GM19324 (cell line): ENCODE results near the gene HSDL1.

ENCODE experiments used
- ATAC-seq: cut with Tn5 transposase; IDR thresholded peaks from one replicate; pipeline ENCODE4 v1.9.1; 2021; ENCODE audit warnings: mild to moderate bottlenecking, moderate library complexity; ENCODE audit not compliant: unreplicated experiment, low FRiP score

HSDL1 gene

DNA sequence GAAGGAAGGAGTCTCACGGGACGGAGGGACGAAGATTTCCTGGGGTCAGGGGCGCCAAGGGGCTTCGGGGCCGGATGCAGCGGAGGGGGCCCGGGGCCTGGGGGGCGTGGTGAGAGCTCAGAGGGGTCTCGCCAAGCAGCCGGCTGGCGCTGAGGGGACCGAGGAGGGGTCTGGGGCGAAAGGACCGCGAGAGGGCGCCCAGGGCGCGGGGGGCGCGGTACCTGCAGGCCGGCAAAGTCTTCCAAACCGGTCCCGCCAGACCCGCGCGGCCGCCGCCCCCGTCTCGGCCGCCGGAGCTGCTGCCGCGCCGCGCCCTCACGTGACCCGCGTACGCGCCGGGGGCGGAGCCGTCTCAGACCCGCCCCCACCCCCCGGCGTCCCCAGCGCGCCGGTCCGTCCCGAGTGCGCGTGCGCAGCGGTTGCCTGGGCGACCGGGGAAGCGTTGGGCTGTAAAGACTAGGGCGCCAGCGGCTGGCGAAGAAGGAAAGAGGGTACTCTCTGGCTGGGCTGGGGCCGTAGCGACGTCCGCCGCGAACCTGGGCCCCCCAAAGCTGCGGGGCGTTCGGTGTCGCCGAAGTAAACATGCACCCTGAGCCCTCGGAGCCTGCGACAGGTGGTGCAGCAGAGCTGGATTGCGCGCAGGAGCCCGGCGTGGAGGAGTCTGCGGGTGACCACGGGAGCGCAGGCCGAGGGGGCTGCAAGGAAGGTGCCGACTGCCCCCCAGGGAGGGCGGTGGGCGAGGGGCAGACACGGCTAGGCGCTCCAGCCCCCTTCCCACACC lies at the start of gene HSDL1, which contains the start of gene DNAAF1:
HSDL1 (minus strand) TSS at position 319 of the 781 bp plus-strand sequence. CDS start 13,856 bp downstream, outside the sequence.
DNAAF1 (plus strand) TSS at position 450 of the 781 bp plus-strand sequence; CDS start at position 583, 133 bp downstream.
- peak; percentile 88 for ATAC-seq

DNA sequence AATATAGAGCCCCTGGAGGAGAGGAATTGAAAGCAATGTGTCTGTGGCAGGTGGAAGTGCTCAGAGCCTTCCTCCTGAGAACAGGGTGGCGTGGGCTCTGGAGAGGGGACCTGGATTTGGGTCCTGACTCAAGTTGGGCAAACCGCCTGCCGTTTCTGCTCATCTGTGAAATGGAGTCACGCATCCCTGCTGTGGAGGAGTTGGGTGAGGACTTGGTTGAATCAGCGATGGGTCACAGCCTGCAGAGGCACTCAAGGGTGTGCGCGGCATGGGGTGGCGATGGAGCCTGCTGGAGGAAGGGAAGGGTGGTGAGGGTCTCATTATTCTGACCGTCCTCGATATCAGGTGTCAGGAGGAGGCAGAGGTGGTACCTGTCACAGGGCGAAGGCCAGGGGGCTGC lies 49.0 kb upstream of the HSDL1 start:
- no peak for ATAC-seq

DNA sequence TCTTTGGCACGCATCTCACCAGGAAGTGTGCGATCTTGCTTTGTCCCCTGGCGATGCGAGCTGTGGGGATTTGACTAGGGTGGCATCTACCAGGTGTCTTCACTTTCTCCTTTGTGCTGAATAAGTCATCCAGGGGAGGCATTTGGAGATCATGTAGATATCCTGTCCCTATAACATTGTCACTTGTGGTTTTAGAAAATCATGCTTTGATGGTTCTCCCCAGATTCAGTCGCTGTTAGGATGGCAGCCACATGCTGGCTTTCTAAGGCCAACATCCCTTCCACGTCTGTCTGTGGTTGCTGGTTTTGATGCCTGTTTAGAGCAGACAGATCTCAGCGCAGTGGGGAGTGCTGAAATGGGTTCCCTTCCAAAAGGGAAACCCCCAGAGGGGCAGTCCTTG lies 48.5 kb upstream of the HSDL1 start:
- no peak for ATAC-seq

DNA sequence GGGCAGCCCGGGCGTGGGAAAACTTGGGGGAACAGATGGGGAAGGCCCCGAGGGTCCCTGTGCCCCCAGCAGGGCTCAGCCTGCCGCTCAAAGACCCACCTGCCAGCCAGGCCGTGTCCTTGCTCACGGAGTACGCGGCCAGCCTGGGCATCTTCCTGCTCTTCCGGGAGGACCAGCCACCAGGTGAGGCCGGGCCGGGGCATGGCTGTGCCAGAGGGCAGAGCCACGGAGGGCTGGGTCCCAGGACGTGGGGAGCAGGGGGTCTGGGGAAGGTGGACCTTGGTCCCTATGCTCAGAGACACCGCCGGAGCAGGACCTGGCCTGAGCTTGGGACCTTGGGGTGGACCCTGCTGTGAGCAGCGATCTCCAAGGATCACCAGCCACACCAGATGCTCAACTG lies 46.5 kb upstream of the HSDL1 start:
- ATAC-seq: no peak

DNA sequence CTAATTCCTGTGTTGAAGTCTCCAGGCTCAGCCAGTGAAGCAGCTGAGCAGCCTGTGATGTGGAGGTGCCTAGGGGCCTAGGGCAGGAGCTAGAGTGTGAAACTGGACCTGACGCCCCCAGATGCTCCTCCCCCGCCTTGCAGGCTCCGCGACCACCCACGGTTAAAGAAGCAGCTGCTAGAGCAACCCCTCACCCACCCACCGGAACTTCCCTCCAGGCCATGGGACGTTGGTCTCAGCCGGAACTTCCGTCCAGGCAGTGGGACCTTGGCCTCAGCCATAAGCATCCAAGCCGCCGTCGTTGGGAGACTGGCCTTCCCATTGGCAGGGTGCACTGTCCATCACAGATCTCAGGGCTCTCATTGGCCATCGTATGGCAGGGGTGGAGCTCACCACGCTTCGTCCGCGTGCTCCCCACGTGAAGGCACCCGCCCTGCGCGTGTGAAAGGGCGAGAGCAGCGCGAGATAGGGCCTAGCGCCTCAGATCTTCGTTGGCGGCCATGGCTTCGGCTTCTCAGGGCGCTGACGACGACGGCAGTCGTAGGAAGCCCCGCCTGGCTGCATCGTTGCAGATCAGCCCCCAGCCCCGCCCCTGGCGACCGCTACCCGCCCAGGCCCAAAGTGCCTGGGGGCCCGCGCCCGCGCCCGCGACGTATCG lies 45.9 kb upstream of the HSDL1 start, which contains the start of gene ADAD2:
ADAD2 (plus strand) TSS at position 427 of the 658 bp plus-strand sequence; CDS start at position 501, 74 bp downstream.
- ATAC-seq: no peak

DNA sequence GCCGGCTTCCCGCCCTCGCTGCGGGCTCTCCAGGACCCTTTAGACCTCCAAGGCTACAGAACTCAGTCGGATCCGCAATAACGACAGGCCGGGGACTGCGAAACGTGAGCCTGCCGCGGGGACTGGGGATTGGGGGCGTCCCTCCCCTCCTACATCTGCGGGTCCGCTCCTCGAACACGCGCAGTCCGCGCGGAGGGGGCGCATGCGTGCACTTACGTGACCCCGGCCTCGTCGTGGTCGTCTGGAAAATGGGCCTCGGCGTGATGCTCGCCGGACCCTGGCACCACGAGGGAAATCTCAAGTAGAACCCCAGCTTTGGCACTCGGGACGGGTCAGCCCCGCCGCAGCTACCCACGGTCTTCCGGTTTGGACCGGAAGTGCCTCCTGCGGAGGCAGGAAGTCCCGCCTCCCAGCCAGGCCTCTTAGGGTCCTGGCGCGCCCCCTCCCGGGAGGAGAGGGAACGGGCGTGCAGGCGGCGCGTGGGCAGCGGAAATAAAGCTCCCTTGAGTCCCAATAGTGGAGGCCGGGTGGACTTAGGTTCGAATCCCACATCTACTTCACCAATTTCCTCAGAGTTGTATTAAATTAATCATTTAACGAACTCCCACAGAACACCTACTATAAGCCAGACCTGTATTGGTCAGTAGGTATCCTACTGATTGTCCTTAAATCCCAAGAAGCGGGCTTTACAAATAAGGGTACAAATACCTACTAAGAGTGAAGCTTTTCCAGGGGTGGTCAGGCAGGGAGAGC lies 41.9 kb upstream of the HSDL1 start, which contains the start of gene TAF1C:
TAF1C (minus strand) TSS at position 373 of the 753 bp plus-strand sequence. CDS start 2,069 bp downstream, outside the sequence.
- peak; percentile 79 for ATAC-seq

DNA sequence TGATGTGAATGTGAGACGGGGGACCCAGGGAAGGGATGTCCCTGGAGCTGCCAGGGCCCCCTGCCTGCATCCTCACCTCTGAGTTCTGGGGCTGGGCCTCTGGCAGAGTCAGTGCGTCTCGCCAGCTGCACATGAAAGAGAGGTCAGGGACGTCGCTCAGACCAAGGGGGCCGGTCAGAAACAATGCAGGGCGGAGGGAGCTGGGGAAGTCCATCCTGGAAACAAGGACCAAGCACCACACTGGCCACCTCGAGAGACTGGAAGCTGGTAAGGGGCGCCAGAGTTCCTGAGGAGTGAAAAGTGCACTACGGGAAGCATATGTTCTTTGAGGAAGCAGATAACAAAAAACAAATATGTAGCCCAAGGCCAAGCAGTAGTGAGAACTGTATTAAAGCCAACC lies 39.8 kb upstream of the HSDL1 start:
- ATAC-seq: no peak

DNA sequence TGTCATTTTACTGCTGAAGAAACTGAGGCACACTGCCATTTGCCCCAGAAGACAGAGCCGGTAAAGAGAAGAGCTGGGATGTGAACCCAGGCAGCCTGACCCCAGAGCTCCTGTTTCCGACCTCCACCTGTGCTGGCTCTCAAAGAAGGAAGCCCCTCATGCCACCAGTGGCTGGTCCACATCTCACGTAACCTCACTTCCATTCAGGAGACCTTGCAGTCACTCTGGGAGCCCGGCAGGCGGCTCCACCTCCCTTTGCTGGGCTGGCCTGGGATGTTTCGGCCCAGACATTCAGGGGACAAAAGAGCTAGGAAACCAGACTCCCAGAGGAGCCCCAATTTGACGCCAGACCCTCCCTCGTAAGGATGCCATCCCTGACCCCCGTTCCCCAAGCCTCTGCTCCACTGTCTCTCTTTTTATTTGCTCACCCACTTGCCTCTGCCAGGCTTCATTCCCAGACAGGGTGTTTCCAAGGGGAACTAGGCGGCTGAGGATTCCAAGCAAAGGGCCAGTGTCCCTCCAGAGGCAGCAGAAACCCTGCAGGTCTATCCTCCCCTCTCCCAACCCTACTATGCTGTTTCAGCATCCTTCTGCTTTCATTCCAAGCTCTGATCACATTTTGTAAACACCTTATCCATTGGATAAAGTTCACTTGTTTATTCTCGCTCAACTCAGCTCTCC lies 39.1 kb upstream of the HSDL1 start:
- ATAC-seq: no peak

DNA sequence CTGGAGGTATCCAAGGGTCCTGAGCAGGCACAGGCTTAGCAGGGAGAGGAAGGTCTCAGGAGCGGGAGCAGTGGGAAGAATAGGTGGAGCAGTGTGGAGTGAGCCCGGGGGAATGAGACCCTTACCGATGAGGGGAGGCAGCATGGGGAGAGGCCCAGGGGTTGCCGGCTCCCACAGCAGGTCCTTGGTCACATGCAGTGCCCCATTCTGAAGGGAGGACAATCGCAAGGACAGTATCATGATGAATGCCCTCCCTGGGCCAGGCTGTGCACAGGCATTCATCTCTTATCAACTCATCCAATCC lies 38.5 kb upstream of the HSDL1 start:
- no peak for ATAC-seq

DNA sequence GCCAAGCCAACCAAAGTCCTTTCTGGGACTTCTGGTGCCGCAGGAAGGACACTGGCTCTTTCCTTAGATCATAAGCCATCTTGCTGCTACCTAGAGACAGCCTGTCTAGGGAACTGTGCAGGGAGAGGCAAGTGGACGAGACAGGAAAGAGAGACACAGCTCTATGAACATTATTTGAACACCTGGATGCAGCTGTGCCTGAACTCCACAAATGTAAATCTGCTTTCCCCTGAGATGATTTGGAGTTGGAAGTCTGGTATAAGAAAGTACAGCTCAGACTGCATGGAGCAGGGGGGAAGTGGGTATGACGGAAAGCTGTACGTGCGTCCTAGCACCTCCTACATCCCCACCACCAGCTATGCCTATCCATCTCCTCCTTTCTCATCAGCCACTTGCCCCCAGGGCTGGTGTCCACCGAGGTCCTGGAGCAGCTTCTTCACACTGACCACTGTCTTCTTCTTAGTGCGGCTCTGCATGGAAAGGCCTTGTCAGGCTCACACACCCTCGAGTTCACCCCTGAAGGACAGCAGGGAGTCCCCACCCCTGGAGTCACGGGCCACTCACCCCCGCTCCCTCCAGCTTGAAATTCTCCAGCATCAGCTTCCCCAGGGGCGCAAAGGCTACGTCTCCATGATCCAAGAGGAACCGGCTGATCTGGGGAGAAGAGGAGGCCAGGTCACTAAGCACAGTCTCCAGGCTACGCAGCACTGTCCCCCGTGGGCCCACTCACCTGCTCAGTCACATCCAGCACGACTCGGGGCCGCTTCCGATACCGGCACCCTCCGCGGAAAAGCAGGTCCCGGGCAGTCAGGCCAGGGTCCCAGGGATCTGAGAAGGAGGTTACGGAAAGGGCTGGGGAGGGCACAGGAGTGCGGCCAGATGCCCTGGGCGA lies 37.9 kb upstream of the HSDL1 start:
- no peak for ATAC-seq

DNA sequence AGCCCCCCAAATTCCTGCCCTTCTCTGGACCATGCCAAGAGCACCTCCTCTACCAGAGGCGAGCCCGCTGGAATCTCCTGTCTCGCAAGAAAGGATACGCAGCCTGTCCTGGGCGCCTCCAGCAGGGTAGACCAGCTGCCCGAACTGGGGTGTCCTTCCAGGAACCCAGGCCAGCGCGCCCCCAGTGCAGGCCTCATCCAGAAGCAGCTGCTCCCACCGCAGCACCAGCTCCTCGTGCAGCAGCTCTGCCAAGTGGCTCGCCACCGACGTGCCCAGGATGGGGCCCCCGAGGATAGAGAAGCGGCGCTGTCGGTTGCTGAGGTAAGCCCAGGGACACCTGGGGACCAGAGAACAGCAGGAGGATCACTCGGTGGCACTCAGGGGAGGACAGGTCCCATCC lies 37.1 kb upstream of the HSDL1 start:
- no peak for ATAC-seq

DNA sequence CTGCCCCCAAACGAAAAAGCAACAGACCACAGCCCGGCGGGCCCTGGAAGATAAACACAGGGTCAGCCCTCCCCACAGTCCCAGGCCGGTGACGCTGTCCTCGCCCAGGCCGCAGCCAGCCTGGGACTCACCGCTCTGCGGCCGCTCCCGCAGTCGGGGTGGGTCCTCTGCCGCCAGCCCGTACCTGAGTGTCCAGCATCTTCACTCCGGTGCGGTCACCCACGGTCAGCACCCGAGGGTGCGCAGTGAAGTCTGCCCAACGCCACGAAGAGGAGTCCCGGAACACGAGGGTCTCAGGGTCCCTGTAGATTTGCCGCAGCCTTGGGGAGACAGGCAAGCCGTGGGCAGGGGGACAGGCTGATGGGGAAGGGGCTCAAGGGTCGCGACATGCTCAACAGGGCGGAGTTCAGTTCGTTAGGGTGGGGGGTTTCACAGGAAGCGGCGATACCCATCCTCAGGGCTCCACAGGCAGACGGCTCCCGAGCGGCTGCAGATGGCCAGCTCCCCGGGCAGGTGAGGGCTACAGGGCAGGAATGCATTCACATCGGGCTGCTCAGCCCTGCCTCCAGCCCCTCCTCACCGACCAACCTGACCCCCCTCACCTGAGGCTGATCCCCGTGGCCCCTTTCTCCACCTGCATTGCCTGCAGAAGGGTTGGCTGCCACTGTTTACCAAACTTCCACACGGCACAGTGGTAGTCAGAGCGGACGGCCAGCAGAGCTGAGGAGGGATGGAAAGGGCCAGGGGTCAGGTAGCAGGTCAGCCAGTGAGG lies 36.4 kb upstream of the HSDL1 start:
- ATAC-seq: no peak

DNA sequence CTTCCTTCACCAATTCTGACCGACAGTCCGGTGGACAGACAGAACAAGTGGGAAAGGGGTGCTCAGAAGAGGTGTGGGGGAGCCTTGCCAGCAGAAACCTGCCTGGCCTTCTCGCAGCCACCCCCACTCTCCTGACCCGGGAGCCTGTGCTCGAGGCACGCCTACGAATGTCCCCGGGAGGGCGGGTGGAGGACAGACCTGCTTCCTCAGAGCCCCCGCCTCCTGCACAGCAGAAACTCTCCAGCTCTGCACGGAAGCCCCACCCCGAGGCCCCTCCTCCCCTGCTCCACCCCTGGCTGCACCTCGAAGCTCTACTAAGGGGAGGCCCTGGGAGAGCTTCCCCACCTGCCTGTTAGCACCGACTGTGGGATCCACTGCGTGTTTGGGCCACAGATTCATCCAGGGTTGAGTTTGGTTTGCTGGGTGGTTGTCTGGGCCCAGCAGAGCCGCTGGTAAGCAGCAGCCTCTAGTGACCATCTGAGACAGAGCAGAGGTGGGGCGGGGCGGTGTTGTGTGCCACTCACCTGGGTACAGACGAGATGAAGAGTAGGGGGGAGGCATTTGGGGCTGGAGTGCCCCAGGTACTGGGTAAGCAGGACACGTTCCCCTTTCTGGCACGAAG lies 35.7 kb upstream of the HSDL1 start:
- no peak for ATAC-seq

DNA sequence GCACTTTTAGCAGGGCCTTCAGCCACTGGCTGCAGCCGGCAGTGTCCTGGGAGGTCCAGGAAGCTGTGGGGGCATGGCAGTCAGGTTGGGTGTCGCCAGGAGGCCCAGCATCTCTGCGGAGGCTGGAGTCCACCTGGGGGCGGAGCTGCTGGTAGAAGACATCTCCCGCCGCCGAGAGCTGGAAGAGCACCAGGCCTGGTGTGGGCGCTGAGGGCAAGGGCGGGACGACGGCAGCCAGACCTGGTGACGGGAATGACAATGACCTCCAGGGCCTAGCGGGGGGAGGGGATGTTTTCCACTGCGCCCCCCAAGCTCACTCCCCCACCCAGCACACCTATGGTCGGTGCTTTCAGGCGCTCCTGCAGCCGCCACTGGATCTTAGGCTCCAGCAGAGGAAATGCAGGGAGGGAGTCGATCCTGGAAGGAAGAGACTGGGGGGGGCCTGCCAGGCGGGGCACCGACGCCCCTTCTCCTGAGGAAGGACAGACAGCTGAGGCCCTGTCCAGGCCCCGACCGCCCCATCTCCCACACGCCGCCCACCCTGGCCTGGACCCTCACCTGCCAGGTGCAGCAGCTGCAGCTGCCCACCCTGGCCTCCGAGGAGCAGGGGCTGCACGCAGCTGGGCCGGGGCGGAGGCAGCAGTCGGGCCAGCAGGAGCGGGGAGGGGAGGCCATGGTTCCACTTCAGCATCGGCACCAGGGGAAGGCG lies 34.8 kb upstream of the HSDL1 start:
- no peak for ATAC-seq

DNA sequence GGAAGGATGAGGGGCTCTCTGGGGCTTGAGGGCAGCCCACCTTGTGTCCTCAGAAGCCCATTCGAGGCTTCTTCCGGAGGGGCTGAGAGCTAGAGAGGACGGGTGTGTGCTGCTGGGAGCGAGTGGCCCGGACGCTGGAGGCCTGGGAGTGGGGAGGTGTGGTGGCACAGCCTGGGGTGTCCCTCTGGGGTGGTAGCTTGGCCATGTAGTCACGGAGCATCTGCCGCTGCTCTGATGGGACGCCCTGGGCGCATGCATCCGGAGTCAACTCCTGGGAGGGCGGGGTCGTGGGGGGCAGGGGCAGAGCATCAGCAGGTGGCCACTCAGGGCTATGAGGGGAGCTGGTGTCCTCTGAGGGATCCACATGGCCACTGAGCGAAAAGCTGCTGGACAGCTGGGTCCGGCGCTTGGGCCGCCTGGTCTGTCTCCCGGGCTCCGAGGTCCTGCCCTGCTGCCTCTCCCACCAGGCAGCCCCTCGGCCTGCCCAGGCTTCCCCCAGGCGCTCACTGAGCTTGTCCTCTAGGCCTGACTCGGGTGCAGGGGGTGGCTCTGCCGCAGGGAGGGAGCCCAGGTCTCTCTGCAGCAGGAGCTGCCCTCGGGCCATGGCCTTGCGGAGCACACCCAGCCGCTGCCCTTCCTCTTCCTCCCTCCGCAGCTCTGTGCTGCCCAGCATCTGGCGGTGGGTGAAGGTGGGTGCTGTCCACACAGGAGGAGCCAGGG lies 34.1 kb upstream of the HSDL1 start:
- no peak for ATAC-seq

DNA sequence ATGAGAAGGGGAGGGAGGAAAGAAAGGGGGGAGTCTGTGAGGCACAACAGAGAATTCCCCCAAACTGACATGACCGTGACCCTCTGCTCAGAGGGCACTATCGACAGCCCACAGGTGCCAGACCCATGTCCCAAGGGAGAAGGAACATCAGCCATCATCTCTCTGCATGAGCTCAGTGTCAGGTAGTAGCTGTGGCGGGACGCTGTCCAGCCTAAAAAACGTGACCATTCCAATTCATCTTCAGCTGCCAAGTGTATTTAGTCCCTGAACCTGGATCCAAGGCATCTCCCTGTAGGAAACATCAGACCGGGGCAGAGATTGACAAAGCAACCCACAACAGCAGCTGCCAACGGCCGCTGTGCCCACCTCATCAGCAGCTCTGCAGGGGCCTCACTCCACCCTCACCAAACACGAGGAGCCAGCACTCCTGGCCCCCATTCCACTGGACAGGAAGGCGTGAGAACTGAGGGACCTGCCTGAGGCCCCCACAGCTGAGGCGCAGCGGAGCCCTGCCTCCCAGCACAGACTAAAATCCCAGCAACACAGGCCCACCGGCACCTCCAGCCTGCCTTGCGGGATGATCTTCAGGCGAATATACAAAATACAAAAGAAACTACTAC lies 33.3 kb upstream of the HSDL1 start:
- ATAC-seq: no peak

DNA sequence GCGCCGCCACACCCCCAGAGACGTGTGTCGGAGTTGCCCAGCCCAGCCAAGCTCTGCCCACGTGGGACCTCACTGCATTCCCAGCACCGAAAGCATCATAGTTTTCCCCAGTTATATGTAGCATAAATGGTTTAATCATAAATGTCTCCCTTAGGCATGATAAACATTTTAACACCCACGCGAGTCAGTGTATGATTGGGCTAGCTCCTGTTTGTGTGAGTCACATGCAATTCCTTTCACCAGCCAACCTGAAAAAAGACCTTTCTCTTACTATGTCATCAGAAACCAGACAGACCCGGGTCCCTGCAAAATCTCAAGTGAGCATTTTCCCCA lies 32.7 kb upstream of the HSDL1 start:
- no peak for ATAC-seq
